HEK293 (cell line): ENCODE results near the gene USH1G.
A peak's percentile ranks its signal among the peaks of the same experiment; 100 is the strongest.

Source experiments
- CTCF ChIA-PET: fragments of 350-600 bp; formaldehyde crosslinking; extraction: SDS; loops from one replicate; lab custom pipeline; 2021; ENCODE audit warnings: antibody characterized with exemption; lab: Yijun Ruan, JAX
- POLR2A ChIA-PET: fragments of 300-600 bp; formaldehyde crosslinking; extraction: SDS; loops from one replicate; lab custom pipeline; 2020; ENCODE audit warnings: antibody characterized with exemption, inconsistent platforms; lab: Yijun Ruan, JAX
- H3K27ac ChIP-seq: fragments of 200-500 bp; sonication (Bioruptor generic); 2 replicates; pipeline ENCODE4 v1.5.1; 2014; ENCODE audit warnings: low read depth, low read length, control low read depth, inconsistent platforms; ENCODE audit errors: extremely low read depth
- H3K36me3 ChIP-seq, 2 experiments: fragments of 200-500 bp in 1 of 2; sonication (Bioruptor generic) in 1 of 2; 1 replicate in 1 of 2; 2 replicates in 1 of 2; pipeline ENCODE4 v1.5.1; 2014 to 2017; ENCODE audit warnings: inconsistent platforms in 2 of 2, low read length in 2 of 2; ENCODE audit not compliant: control insufficient read depth in 2 of 2, insufficient read depth in 1 of 2
- H3K4me1 ChIP-seq: fragments of 200-500 bp; sonication (Bioruptor generic); 2 replicates; pipeline ENCODE4 v1.5.1; 2014; ENCODE audit warnings: mild to moderate bottlenecking, low read length, inconsistent platforms; ENCODE audit not compliant: control insufficient read depth, insufficient read depth
- H3K4me3 ChIP-seq: 2 replicates; pipeline ENCODE4 v1.5.1; 2011; ENCODE audit warnings: low read depth, mild to moderate bottlenecking, control low read depth, low read length, moderate library complexity
- H3K9me3 ChIP-seq: fragments of 200-500 bp; sonication (Bioruptor generic); 2 replicates; pipeline ENCODE4 v1.5.1; 2014; ENCODE audit warnings: low read depth, low read length, inconsistent platforms; ENCODE audit not compliant: control insufficient read depth, insufficient read depth
- ZFP3 ChIP-seq: fragments of 450-650 bp; formaldehyde crosslinking; IDR thresholded peaks from 2 replicates; pipeline ENCODE4 v1.5.1; 2016; ENCODE audit warnings: low read depth, missing biosample characterization, missing genetic modification characterization
- ZNF121 ChIP-seq: fragments of 450-650 bp; formaldehyde crosslinking; IDR thresholded peaks from 2 replicates; pipeline ENCODE4 v1.5.1; 2016; ENCODE audit warnings: missing biosample characterization, missing genetic modification characterization
- ZNF157 ChIP-seq: fragments of 450-650 bp; formaldehyde crosslinking; IDR thresholded peaks from 2 replicates; pipeline ENCODE4 v1.5.1; 2016; ENCODE audit warnings: missing biosample characterization, missing genetic modification characterization
- ZNF341 ChIP-seq: fragments of 450-650 bp; formaldehyde crosslinking; IDR thresholded peaks from 2 replicates; pipeline ENCODE4; 2016; ENCODE audit warnings: low read depth, missing biosample characterization, missing genetic modification characterization
- ZNF366 ChIP-seq: fragments of 450-650 bp; formaldehyde crosslinking; conservative IDR thresholded peaks from 2 replicates; pipeline ENCODE4 v1.5.1; 2016; ENCODE audit warnings: missing biosample characterization, missing genetic modification characterization
- ZNF510 ChIP-seq: fragments of 450-650 bp; formaldehyde crosslinking; IDR thresholded peaks from 2 replicates; pipeline ENCODE4 v1.5.1; 2018; ENCODE audit warnings: mild to moderate bottlenecking, missing genetic modification characterization, missing biosample characterization; ENCODE audit not compliant: insufficient replicate concordance
- ZNF600 ChIP-seq: fragments of 450-650 bp; formaldehyde crosslinking; IDR thresholded peaks from 2 replicates; pipeline ENCODE4 v1.5.1; 2016; ENCODE audit warnings: missing biosample characterization, missing genetic modification characterization
- ZNF792 ChIP-seq: fragments of 450-650 bp; formaldehyde crosslinking; IDR thresholded peaks from 2 replicates; pipeline ENCODE4 v1.5.1; 2016; ENCODE audit warnings: missing biosample characterization, missing genetic modification characterization
- TF ChIP-seq, protein P1 (sequence below): fragments of 450-650 bp; formaldehyde crosslinking; IDR thresholded peaks from 2 replicates; pipeline ENCODE4 v1.5.1; 2016; ENCODE audit warnings: missing biosample characterization, missing genetic modification characterization
- TF ChIP-seq, protein P2 (sequence below): fragments of 450-650 bp; formaldehyde crosslinking; IDR thresholded peaks from 2 replicates; pipeline ENCODE4 v1.5.1; 2016; ENCODE audit warnings: missing biosample characterization, missing genetic modification characterization

Gene USH1G

DNA sequence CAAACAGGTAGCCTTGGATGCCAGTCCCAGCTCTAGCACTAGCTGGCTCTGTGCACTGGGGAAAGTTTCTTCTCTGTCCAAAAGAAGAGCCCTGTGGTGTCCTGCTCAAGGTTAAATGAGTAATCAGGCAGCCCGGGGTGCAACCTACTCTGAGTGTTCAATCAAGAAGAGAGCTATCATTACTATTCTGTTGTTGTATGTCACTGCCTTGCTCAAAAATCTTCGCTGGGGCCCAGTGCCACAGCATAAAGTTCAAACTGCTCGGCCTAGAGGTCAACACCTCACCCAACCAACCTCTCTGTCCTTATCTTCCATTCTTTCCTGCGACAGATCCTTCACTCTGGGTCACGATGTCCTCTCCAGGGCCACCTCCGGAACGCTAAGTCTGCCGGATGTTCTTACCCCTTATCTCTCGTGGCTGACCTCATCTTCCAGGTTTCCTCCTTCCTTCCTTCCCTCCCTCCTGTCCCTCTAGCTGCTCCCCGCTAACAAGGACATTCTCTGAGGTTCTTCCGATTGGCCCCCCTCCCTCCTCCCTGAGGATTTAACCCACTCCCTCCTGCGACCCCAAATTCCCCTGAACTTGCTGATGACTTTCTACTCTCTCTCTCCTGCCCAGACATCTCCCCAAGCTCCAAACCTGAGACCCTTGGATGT is 54.7 kb downstream of the USH1G start:
- Histone ChIP-seq H3K9me3 (no peaks in the 10 kb centered on the region), H3K4me1 (peaks cover 5% of the 10 kb centered on the region), H3K4me3 (no peak overlapping the region), H3K27ac (no peak overlapping the region), H3K36me3 (peaks cover 0 to 70% of the 10 kb centered on the region in 2 experiments; a peak in 1 of 3 replicates)
- ChIA-PET POLR2A (interaction anchor here (1.5 kb wide), 1 partner anchor 122 kb away, joined by 5 read pairs; no protein-coding TSS in a partner anchor), CTCF (interaction anchor here (0.5 to 11.9 kb wide), 6 partner anchors 12 to 89 kb away, joined by 3 to 239 read pairs (median 6); no protein-coding TSS in a partner anchor)
- TF ChIP-seq, protein P1, sequence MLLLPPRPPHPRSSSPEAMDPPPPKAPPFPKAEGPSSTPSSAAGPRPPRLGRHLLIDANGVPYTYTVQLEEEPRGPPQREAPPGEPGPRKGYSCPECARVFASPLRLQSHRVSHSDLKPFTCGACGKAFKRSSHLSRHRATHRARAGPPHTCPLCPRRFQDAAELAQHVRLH = no peak
- peak; percentile 64 for TF ChIP-seq ZNF366
- TF ChIP-seq ZNF792 (tag by site-specific recombination) = no peak
- peak; percentile 77 for TF ChIP-seq ZNF341 (tag by site-specific recombination)
- TF ChIP-seq ZNF600 (tag by site-specific recombination) = peak; percentile 62
- no peak for TF ChIP-seq ZNF157 (tag by site-specific recombination)
- TF ChIP-seq ZNF121 (tag by site-specific recombination) = no peak
- TF ChIP-seq ZNF510 (tag by site-specific recombination) = no peak
- TF ChIP-seq, all 188 proteins: peak for 3

DNA sequence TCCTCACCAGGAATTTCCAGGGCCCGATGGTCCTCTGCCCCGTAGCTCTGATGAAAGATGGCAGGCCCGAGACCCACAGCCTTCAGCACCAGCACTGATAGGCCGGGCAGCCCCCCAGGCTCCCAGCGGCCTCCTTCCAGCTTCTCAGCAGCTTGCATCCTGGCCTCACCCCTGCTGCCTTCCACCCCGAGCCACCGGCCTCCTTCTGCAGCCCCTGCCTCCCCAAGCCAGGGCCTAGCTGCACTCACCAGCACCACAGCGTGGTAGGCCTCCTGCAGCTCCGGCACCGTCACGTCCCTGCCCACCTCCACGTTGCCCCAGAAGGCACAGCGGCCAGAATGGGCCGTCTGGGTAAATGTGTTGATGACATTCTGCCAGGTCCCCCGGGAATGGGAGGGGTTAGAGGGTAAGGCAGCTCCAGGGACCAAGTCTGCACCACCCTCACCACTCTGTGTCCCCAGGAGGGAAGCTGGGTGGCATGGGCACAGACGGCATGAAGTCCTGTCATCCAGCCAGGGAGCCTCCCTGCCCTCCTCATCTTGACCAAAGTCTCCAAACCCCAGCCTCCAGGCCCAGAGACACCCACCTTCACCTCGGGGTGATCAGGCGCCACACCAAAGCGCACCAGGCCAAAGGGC is 56.7 kb downstream of the USH1G start:
- CTCF ChIA-PET = interaction anchor here (0.6 to 14.4 kb wide), 13 partner anchors 8 to 124 kb away, joined by 3 to 338 read pairs (median 4); partner anchors contain the start of genes FDXR and OTOP2
- POLR2A ChIA-PET = interaction anchor here (0.6 to 1.7 kb wide), 4 partner anchors 14 to 128 kb away, joined by 3 to 6 read pairs (median 4); no protein-coding TSS in a partner anchor
- no peak overlapping the region for H3K4me3 ChIP-seq
- 0 out of 2 replicates have a peak, but pooled peaks cover 2% of the 10 kb centered on the region for H3K4me1 ChIP-seq
- no peaks in the 10 kb centered on the region for H3K9me3 ChIP-seq
- TF ChIP-seq ZFP3 (tag by site-specific recombination) = no peak
- TF ChIP-seq, protein P2, sequence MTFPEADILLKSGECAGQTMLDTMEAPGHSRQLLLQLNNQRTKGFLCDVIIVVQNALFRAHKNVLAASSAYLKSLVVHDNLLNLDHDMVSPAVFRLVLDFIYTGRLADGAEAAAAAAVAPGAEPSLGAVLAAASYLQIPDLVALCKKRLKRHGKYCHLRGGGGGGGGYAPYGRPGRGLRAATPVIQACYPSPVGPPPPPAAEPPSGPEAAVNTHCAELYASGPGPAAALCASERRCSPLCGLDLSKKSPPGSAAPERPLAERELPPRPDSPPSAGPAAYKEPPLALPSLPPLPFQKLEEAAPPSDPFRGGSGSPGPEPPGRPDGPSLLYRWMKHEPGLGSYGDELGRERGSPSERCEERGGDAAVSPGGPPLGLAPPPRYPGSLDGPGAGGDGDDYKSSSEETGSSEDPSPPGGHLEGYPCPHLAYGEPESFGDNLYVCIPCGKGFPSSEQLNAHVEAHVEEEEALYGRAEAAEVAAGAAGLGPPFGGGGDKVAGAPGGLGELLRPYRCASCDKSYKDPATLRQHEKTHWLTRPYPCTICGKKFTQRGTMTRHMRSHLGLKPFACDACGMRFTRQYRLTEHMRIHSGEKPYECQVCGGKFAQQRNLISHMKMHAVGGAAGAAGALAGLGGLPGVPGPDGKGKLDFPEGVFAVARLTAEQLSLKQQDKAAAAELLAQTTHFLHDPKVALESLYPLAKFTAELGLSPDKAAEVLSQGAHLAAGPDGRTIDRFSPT (tag by site-specific recombination) = peak; percentile 62
- H3K36me3 ChIP-seq = peaks cover 0 to 76% of the 10 kb centered on the region in 2 experiments; a peak in 1 of 3 replicates
- no peak overlapping the region for H3K27ac ChIP-seq
